Caco-2 (cell line): Measurements from ENCODE around the gene CARD14. TPM values are rescaled to one million over a fixed set of nuclear protein-coding genes. Genes with fewer than 3 reads are reported as not detected.
A peak's percentile ranks its signal among the peaks of the same experiment; 100 is the strongest.

Experiments used
- BruUV-seq: library from RNA; stranded (reverse); fragments of 400-500 nt; replicated peaks from 2 replicates; lab custom pipeline; 2021; lab: Mats Ljungman, UMichigan
- CTCF ChIA-PET: fragments of 300-600 bp; sonication (Branson Sonifier 250); formaldehyde crosslinking; loops from one replicate; lab custom pipeline; 2022; ENCODE audit warnings: antibody characterized with exemption; lab: Charles Lee
- POLR2A ChIA-PET: fragments of 300-600 bp; sonication (Branson Sonifier 250); formaldehyde crosslinking; loops from one replicate; lab custom pipeline; 2022; ENCODE audit warnings: antibody characterized with exemption; lab: Charles Lee
- DNase-seq, 2 experiments: peaks; one replicate each; pipeline versions ENCODE4 v3.0.0 to v3.0.0-alpha.2; 2020 to 2022
- H3K27me3 ChIP-seq: replicated peaks from 2 replicates; pipeline ENCODE4 v1.6.0; 2011; ENCODE audit warnings: low read length; ENCODE audit not compliant: control insufficient read depth, insufficient read depth
- H3K36me3 ChIP-seq: 2 replicates; pipeline ENCODE4 v1.5.1; 2011; ENCODE audit warnings: low read length; ENCODE audit not compliant: control insufficient read depth, insufficient read depth
- H3K4me1 ChIP-seq: fragments of 250-450 bp; sonication (Bioruptor Pico); 2 replicates; pipeline ENCODE4 v1.5.1; 2020; ENCODE audit warnings: mild to moderate bottlenecking
- H3K4me3 ChIP-seq: 2 replicates; pipeline ENCODE4 v1.5.1; 2011; ENCODE audit warnings: low read depth, mild to moderate bottlenecking, control low read depth, low read length
- H3K9me3 ChIP-seq: fragments of 250-450 bp; sonication (Bioruptor Pico); 2 replicates; pipeline ENCODE4 v1.5.1; 2020; ENCODE audit warnings: mild to moderate bottlenecking, moderate library complexity
- H3K27ac Mint-ChIP-seq: one replicate; pipeline ENCODE4 v1.8.0; 2022; ENCODE audit warnings: mixed read lengths; ENCODE audit not compliant: unreplicated experiment
- H3K27me3 Mint-ChIP-seq: one replicate; pipeline ENCODE4 v1.8.0; 2022; ENCODE audit warnings: mixed read lengths; ENCODE audit not compliant: insufficient read depth, unreplicated experiment
- H3K36me3 Mint-ChIP-seq: one replicate; pipeline ENCODE4 v1.8.0; 2022; ENCODE audit warnings: mild to moderate bottlenecking, mixed read lengths; ENCODE audit not compliant: insufficient read depth, unreplicated experiment
- H3K4me1 Mint-ChIP-seq: one replicate; pipeline ENCODE4 v1.8.0; 2022; ENCODE audit warnings: low read depth, mixed read lengths; ENCODE audit not compliant: unreplicated experiment
- H3K4me3 Mint-ChIP-seq: one replicate; pipeline ENCODE4 v1.8.0; 2022; ENCODE audit warnings: mild to moderate bottlenecking, moderate library complexity, mixed read lengths; ENCODE audit not compliant: unreplicated experiment
- H3K9me3 Mint-ChIP-seq: one replicate; pipeline ENCODE4 v1.8.0; 2022; ENCODE audit warnings: mixed read lengths; ENCODE audit not compliant: unreplicated experiment
- intact Hi-C: fragments of 100-400 bp; cut with micrococcal nuclease; formaldehyde crosslinking; loops from one replicate; pipeline ENCODE4 v1.10.0; 2022; ENCODE audit not compliant: unreplicated experiment
- total RNA-seq: library from RNA; stranded (reverse); gene quantifications from 2 replicates; pipeline ENCODE4 v1.2.3, GENCODE V29; 2022
- TF ChIP-seq, protein P1 (sequence below), 2 experiments: fragments of 200-600 bp in 1 of 2; IDR thresholded peaks; 1 replicate in 1 of 2; 2 replicates in 1 of 2; pipeline versions ENCODE4 v1.5.1 to v1.8.0; 2011 to 2022; ENCODE audit warnings: antibody characterized with exemption in 1 of 2, control low read depth in 1 of 2, inconsistent platforms in 1 of 2, low read depth in 1 of 2, low read length in 1 of 2, mild to moderate bottlenecking in 1 of 2, moderate library complexity in 1 of 2; ENCODE audit not compliant: insufficient read depth in 1 of 2, severe bottlenecking in 1 of 2, unreplicated experiment in 1 of 2

Gene CARD14
- total RNA-seq, 1 experiment from 2014 or later = 1.3 TPM

DNA sequence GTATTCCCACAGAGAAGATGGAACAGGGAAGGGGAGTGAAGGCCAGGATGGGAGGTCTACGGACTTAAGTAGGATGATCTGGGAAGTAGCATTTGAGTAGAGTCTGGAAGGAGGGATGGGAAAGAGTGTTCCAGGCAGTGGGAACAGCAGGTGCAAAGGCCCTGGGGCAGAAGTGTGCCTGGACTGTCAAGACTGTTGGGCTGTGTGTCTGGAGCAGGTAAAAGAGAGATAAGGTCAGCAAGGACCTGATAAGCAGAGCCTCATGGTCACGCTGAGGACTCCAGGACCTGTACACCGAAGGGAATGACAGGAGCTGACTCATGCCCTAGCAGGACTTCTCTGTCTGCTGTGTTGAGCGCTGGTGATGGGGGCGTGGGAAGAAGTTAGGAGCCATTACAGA is 723 bp upstream of the CARD14 start:
- CTCF ChIA-PET = no interaction called here
- Mint-ChIP-seq H3K4me3 (no peak overlapping the region), H3K36me3 (no peaks in the 10 kb centered on the region), H3K4me1 (peaks cover 26% of the 10 kb centered on the region), H3K27me3 (no peaks in the 10 kb centered on the region), H3K27ac (peak overlapping the region; percentile 23), H3K9me3 (peaks cover 10% of the 10 kb centered on the region)
- no TSS peak for BruUV-seq
- DNase-seq = no peak
- H3K9me3 ChIP-seq = 0 out of 2 replicates have a peak, but pooled peaks cover 2% of the 10 kb centered on the region
- peaks cover 12% of the 10 kb centered on the region for H3K4me1 ChIP-seq
- intact Hi-C loops = no loop called here
- no peaks in the 10 kb centered on the region for H3K27me3 ChIP-seq
- H3K4me3 ChIP-seq = no peak overlapping the region
- POLR2A ChIA-PET = no interaction called here
- H3K36me3 ChIP-seq = no peaks in the 10 kb centered on the region
- TF ChIP-seq, protein P1, sequence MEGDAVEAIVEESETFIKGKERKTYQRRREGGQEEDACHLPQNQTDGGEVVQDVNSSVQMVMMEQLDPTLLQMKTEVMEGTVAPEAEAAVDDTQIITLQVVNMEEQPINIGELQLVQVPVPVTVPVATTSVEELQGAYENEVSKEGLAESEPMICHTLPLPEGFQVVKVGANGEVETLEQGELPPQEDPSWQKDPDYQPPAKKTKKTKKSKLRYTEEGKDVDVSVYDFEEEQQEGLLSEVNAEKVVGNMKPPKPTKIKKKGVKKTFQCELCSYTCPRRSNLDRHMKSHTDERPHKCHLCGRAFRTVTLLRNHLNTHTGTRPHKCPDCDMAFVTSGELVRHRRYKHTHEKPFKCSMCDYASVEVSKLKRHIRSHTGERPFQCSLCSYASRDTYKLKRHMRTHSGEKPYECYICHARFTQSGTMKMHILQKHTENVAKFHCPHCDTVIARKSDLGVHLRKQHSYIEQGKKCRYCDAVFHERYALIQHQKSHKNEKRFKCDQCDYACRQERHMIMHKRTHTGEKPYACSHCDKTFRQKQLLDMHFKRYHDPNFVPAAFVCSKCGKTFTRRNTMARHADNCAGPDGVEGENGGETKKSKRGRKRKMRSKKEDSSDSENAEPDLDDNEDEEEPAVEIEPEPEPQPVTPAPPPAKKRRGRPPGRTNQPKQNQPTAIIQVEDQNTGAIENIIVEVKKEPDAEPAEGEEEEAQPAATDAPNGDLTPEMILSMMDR (IDR thresholded peaks at IDR 0.05; ENCODE audit: insufficient read depth in 1 of 2, low read depth in 1 of 2, low read length in 1 of 2, severe bottlenecking in 1 of 2, unreplicated experiment in 1 of 2) = no peak

- no peak for DNase-seq
- no peaks in the 10 kb centered on the region for H3K27me3 Mint-ChIP-seq
- no peak overlapping the region for H3K27ac Mint-ChIP-seq
- POLR2A ChIA-PET = no interaction called here
- TF ChIP-seq, protein P1 (IDR thresholded peaks at IDR 0.05; ENCODE audit: insufficient read depth in 1 of 2, low read depth in 1 of 2, low read length in 1 of 2, severe bottlenecking in 1 of 2, unreplicated experiment in 1 of 2) = no peak
- no peaks in the 10 kb centered on the region for H3K27me3 ChIP-seq
- no peaks in the 10 kb centered on the region for H3K9me3 ChIP-seq
- peaks cover 5% of the 10 kb centered on the region for H3K36me3 Mint-ChIP-seq
- intact Hi-C loops = no loop called here
- BruUV-seq = no TSS peak
- H3K36me3 ChIP-seq = no peaks in the 10 kb centered on the region
- H3K4me3 ChIP-seq = no peak overlapping the region
- H3K4me1 Mint-ChIP-seq = peaks cover 39% of the 10 kb centered on the region
- peaks cover 21% of the 10 kb centered on the region for H3K4me1 ChIP-seq
- CTCF ChIA-PET = no interaction called here
- H3K9me3 Mint-ChIP-seq = peaks cover 10% of the 10 kb centered on the region
- no peak overlapping the region for H3K4me3 Mint-ChIP-seq
Observed at GRCh38 chr17:80171681-80172080, 1.9 kb downstream of the CARD14 start.

DNA sequence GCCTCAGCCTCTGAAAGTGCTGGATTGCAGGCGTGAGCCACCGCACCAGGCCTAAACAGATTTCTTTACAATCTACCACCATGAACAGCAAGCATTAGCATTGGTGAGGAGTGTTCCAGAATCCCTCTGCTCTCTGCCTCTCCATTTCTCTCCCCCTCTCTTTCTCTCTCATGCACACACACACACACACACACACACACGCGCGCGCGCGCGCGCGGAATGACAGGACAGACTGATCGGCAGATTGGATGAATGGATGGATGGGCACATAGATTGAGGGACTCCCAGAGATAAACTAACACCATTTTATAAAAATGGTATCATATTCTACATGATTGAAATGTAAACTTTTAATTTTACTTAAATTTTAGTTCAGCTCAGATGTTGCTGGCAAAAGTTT is 3.3 kb downstream of the CARD14 start:
- BruUV-seq = no TSS peak
- peaks cover 21% of the 10 kb centered on the region for H3K4me1 ChIP-seq
- ChIA-PET POLR2A (no interaction called here), CTCF (no interaction called here)
- Mint-ChIP-seq H3K4me3 (no peak overlapping the region), H3K9me3 (peaks cover 10% of the 10 kb centered on the region), H3K4me1 (peaks cover 39% of the 10 kb centered on the region), H3K27me3 (no peaks in the 10 kb centered on the region), H3K27ac (no peak overlapping the region), H3K36me3 (peaks cover 5% of the 10 kb centered on the region)
- no peaks in the 10 kb centered on the region for H3K9me3 ChIP-seq
- TF ChIP-seq, protein P1 (IDR thresholded peaks at IDR 0.05; ENCODE audit: insufficient read depth in 1 of 2, low read depth in 1 of 2, low read length in 1 of 2, severe bottlenecking in 1 of 2, unreplicated experiment in 1 of 2) = no peak
- no peaks in the 10 kb centered on the region for H3K36me3 ChIP-seq
- intact Hi-C loops = no loop called here
- DNase-seq = no peak
- no peak overlapping the region for H3K4me3 ChIP-seq
- H3K27me3 ChIP-seq = no peaks in the 10 kb centered on the region
